ENCODE measurements around the gene STARD13.

STARD13 gene

DNA sequence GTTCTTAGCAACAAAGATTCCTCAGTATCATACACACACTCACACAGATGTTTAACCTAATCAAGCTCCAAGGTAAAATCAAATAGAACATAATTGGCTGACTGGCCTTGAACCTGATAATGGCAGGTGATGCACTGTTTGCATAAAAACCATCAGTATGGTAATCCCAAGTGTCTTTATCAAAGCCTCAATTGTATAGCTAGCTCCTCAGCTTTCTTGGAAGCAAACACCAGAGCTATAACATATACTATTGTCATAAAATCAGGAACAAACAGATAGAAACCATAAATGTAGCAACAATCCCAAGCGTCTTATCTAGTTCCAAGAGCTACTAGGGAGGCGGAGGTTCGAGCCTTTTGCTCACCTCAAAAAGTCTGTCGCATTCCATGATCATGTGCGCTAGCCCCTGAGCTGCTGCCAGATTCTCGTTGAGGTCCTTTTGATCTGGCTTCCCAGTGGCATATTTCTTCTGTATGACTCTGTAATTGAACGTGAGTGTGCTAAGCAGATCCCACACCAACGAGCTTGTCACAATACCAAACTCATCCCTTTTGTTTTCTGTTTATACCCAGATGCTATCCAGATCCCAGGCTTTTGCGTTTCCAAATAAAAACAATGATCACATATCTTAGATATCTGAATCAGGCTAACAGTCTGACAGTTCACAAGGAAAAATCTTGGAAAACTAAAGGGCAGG is 174.0 kb downstream of the STARD13 start:
- DNase-seq = no peak

DNA sequence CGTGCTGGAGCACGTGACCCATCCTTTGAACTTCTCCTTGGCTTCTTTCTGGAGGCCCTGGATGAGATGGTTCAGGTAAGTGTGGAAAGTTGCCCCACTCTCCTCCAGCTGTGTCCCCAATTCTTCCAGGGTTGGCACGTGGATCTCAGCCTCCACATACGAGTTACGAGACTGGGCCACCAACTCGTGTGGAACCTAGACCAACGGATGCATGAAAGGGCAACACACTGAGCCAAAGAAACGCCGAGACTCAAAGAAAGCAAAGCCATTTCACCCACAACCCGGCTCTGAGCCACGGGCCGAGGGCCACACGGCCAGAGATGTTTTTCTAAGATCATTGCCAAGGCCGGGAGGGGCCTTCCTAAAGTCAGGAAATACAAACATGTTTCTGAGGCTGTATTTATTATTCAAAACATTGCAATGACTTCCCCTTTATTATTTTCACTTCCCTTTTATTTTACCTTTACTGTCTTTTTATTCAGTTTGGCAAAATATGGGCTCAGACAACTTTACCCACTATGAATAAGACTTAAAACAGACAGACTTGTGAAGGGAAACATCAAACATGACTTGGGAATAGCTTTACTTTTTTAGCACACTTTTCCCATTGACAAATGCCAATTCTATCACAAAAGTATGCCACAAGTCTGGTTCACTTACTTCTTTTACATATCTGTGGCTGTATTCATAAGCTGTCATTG is 174.7 kb downstream of the STARD13 start:
- no peak for DNase-seq

DNA sequence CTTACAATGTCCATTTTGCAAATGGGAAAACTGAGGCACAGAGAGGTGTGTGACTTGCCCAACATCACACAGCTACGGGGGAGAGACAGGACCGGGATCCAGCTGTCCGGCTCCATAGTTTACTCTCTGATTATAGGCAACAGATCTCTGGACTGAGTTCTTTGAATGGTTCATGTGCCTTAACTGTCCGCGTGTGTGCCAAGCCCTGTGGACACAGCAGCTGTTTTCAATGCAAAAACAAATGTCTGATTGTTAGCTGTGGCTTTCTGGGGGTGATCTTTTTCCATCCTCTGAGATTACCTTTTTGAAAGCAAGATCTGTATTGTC is 175.2 kb downstream of the STARD13 start:
- DNase-seq = no peak

DNA sequence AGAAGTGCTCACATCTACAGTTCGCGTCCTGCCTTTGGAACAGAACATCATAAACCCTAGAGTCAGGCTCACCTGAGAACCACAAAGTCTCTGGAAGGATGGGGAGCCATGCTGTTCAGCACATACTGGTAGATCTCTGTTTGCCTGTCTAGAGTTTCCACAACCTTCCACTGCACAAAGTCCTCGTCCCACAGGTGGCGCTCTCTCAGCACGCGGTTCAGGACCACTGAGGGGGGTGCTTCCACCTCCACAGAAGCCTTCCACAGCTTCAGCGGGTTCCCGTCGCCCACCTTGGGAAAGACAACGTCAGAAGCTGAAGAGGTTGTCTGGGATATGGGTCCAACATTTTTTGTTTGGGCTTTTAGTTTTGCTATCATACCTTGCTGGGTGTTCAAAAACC is 175.8 kb downstream of the STARD13 start:
- DNase-seq = no peak

DNA sequence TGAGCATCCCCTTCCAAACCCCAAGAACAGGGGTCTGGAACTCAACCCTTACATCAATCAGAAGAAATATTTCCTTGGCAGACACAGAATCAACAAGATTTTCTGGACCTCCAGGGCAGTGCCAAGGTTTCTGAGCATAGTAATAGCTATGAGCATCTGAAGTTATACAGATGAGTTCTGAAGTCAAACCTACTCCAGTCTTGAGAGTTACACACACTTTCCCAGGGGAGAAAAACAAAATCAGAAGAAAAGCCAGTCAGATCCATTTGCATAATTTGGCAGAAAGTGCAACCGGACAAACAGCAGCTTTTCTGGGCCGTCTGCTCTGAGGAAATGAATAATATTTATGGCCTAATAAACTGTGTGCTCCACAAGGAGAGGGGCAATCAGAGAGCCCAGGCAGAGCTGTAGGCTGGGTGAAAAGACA is 176.3 kb downstream of the STARD13 start:
- DNase-seq = no peak

DNA sequence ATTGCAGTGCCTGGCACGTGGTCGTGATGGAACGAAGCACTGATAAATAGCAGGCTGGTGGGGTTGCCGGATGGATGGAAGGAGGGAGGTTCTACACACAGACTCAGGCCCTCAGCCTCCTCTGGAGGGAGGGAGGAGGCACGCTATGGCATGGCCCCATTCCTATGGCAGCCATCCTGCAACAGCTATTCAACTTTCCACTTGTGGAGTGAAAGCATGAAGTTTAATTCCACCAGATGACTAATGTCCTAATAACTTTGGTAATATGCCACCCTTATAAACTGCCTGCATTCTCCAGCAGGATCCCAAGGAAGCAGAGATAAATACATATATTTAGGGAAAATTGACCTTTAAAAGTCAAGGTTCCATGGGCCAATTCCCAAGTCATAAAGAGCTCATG is 176.9 kb downstream of the STARD13 start:
- DNase-seq = no peak

DNA sequence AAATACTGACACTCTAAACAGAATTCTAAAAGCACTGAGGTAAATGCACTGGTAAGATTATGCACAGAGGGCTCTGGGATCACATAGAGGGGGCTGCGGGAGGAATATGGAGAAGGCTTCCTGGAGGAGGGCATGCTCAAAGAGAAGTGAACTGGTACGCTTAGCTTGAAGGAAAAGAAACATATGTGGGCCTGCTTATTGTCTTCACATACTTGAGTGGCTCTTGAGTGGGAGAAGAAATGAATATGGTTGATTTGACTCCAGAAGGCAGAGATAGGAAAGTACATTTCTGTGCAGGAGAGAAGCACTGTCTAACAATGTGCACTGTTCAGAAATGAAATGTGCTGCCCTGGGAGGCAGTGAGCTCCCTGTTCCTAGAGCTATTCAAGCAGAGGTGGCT is 178.2 kb downstream of the STARD13 start:
- peak in 1 of 2 experiments; percentile 12 for DNase-seq

DNA sequence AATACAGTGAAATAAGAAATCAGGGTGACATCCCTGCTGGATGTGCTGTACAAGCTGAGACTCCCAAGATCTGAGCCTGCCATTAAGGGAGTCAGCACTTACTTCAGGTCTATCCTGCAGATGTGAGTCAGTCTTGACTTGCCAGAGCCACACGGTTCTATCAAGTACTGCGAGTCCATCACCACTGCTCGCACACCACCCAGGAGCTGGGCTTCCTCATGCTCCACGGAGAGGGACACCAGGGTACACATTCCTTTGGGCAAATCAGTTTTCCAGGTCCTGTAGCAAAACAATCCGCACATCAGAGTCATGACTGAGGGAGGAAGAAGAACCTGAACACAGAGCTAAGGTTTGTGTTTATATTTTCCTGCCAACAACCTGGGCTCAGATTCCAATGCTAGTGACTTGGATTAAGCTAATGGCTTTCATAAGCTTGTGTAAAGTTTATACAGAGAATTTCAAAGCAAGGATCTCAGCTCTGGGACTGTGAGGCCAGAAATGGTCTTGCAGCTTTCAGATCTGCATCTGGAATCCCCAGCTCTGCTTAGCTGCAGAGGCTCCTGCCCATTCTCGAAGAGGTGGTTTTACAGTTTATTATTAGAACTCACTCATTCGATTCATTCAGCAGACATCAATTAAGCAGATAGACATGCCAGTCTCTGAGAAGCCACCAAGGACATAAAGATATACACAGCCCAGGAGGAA is 178.7 kb downstream of the STARD13 start:
- no peak for DNase-seq

DNA sequence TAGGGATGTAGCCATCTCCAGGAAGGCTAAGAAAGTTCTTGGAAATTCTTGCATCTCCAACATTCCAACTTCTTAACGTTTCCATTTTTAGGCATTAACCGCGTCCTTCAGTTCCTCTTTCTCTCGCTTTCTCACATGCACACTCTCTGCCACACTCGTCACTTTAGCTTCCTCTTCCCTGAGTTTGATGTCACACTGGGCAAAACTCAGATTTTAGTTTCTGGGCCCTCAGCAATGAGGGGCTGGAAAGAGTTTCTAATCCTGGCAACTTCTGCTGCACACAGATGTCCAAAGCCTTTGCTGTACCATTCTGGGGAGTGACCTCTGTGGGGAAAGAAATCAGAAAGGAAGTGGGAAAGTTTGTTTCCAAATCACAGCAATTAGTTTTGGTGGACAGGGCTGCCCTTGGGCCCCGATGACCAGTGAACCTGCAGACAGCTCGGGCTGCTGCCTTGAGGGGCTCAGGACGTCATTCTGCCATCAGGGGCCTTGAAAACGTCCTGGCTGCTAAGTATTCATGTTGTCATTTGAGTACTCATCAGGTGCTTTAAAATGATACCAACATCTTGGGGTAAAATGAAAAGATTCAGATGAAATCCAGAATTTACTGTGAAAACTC is 180.1 kb downstream of the STARD13 start:
- DNase-seq = no peak

DNA sequence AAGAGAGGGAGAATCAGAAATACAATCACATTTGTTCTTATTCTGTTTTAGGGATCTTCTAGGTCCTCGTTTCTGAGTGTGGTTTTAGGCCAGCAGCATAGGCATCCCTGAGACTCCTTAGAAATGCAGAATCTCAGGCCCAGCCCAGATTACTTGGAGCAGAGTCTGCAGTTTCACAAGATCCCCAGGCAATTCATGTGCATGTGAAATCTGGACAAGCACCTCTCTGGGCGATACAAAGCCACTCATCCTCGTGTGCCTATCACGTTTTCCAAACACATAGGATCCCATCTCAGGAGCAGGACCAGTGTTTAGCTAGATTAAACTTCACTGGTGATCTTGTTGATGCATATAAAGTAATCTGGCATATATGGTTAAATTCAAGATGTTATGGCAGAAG is 182.1 kb downstream of the STARD13 start:
- DNase-seq = no peak

DNA sequence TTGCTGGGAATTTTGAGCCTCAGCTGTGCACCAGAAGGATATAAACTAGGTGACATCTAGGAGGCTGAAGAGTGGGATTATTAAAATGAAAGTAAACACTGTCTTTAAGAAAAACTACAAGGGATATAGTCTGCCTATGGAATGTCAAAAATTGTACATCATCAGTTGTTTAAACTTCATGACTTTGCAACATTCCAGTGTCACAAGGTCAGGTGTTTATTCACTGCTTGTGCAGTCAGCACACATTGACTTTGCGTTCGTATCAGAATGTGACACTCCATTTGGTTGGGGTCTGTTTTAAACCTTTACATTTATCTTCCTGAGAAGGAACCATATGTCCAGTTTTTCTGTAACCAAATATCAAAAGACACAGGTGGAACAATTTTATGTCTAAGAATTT is 183.7 kb downstream of the STARD13 start:
- DNase-seq = no peak

DNA sequence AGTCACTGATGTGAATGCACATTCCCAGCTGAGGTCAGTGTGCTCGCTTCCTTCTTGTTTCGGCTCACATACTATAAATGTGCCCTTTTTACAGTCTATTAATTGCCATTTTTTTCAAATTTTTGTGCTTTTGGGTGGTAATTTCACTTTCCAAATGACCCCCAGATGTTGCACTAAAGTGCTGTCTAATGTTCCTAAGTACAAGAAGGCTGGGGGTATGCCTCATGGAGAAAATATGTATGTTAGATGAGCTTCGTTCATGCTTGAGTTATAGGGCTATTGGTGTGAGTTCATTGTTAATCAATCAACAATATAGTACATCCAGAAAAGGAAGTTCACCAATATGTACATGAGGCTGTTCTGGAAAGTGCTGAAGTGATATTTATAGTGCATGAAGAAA is 184.7 kb downstream of the STARD13 start:
- DNase-seq = no peak

DNA sequence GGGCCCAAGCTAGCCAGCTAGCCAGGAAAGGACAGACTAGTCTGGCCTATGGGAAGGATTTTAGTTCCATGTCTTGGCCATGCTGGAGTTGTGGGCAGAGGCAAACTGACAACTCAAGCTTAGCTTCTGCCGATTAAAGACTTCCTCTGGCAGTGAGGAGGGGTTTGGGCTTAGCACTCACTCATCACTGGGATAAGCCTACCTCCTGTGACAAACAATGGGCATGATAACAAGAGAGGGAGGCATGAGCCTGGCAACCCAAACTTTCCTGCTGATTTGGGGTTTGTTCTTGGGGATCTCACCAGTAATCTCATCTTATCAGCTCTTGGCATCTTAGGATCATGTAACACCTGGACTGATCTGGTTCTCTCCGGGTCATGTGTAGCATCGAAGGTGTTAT is 185.7 kb downstream of the STARD13 start:
- DNase-seq = no peak

DNA sequence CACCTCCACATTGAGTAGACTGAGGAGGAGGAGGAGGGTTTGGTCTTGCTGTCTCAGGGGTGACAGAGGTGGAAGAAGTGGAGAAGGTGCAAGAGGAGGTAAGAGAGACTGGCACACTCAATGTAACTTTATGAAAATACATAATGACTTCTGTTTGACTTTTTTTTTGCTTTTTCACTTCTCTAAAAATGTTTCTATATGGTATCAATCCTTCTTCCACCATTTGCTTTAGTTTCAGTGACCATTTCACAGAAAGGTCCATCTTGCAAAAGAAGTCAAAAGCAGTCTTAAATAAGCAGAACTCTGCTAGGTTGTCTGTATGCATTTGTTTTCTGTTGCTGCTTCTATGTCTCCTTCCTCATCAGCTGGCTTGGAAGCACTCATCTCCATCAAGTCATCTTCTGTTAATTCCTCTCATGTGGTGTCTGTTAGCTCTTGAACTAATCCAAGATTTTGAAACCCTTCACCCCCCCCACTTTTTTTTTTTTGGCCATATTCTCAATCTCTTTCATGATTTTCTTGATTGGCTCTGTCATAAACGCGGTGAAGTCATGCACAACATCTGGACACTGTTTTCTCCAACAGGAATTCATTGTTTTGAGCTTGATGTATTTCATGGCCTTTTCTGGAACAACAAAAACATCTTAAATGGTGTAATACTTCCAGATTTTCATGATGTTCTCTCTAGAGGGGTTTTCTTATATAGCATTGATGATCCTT is 188.5 kb downstream of the STARD13 start:
- no peak for DNase-seq

DNA sequence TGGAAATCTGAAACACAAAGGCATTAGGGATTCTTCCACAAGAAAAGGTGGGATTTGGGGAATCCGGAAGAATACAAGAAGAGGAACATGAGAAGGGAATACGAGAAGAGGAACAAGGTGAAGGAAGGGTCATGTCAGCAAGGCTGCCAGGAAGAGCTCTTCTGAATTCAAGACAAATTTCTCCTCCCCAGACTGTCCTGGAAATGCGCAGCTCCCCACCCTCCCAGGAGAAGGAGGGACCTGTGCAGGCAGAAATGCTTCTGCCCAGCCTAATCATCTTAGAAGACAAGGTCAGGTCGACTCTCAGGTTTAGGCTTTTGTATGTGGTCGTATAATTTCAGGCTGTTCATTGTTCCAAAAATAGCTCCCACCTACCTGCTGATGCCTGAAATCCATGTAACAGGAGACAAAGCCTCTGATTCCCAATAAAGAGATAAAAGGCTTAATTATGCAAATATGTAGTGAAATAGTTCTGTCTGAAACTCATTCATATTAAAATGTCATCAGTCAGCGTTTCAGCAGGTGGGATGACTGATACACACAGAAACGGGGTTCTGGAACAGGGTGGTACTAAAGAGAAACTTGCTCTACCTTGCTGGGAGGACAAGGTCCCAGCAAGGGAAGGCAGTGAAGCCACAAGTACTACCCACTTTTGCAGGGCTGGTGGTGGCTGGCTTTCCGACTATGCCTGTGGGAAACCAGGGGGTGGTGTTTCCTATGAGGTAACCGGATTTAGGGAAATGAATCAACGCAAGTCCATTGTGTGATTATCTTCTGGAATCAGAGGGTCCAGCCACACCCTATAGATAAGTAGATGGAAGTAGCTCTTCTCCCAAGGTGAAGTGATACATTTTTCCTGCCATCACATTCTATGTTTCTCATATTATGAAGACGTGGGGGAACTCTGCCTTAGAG is 193.2 kb downstream of the STARD13 start:
- no peak for DNase-seq

DNA sequence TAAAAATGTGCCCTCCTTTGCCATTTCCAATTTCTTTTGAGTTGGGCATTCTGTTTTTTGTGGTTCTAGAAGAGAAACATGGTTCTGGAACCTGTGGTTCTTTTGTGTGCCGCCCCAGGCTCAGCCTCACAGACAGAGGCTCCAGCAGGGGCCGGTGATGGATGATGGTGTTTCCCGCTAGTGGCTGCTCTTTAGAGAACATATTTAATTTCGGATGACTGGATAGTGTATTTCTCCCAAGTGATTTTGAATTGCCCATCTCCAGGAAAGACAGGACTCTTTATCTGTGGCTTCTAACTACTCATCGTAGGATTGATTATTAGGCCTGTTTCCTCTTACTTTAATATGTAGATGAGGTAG is 194.2 kb downstream of the STARD13 start:
- no peak for DNase-seq

DNA sequence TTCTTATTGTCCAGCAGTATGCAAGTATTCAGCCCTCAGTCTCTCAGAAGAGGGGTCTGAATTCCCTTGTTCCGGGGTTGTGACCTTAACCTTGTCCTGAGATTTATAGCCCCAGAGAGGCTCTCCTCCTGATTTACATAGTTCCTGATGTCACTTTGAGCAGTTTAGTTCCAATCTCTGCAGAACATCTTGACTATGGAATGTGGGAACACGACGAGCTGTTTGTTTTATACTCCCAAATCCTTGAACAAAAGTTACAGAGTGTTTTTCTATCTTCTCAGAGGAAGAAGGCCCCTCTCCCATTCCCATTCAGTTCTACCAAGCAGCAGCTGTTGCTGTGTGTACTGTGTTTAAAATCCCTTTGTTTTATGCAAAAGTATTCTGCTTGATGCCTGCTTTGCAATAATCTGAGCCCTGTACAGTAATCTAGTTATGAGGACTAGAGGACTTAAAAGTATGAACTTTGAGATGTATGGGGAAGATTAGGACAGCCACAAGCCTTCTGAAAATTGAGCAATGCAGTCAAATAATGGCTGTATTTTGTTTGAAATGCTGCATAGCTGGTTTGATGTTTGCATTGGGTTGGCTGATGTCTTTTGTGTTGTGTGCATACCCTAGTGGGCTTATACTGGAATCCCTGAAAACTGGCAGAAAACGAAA is 194.7 kb downstream of the STARD13 start:
- DNase-seq = no peak

DNA sequence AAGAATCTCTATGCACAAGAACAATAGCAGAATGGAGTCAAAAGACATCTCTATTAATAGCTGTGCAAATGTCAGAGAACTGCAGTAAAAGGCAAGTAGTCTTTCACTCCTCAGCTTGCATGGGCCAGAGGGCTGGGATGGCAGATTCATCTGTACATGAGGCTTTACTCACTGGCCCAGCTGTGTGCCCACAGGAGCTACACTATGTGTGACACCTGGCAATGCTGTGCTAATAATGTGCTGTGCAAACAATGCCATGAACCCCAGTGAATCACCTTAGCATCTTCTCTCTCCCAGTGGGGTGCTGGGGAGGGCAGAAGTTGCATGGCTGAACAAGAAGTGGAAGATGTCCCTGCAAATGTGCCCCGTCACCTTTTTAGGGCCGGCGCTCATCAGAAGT is 196.2 kb downstream of the STARD13 start:
- no peak for DNase-seq

DNA sequence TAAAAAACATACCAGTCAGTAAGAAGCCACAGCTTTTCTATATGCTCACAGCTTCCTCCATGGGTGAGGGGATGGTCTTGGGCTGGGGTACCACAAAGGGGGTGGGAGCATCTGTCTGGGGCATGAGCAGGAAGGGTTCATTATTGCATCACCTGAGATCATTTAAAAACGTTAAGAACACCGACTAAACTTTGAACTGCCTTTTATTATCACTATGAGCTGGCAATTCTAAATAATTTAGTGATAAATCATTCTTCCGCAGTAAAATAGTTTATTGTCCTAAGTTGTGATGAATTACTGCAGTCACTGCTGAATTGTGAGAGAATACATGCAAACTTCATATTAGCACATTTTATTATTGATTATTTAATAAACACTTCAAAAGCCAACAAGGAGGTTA is 197.8 kb downstream of the STARD13 start:
- no peak for DNase-seq

DNA sequence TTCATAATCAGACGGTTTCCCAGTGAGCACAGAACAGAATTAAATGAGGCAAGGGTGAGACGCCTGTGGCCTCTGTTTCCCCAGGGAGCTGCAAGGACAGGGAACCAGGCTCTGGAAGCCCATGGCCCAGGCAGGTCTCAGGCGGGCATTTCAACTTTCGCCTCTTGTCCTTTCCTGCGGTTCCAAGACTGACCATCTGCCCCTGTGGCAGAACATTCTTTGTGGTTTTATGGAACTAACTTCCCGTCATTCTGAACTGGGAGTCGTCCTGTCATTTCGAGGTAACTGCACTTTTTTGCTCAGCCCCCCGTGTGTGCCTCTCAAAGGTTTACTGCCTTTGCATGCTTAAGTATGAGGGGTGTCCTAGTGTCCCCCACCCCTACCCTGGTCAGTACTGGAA is 198.5 kb downstream of the STARD13 start:
- no peak for DNase-seq

DNA sequence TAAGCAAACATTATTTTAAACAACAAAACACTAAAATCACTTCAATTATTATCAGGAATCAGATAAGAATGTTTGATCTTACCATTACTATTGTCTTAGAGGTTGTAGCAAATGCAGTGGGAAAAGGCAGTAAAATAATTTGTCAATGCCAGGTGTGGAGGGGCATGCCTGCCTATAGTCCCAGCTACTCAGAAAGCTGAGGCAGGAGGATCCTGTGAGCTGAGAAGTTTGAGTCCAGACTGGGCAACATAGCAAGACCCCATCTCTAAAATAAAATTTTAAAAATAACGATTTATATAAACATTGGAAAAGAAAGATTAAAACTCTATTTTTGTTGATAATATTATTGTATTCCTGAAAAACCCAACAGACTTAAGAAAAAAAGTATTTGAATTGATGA is 202.5 kb downstream of the STARD13 start:
- DNase-seq = no peak

DNA sequence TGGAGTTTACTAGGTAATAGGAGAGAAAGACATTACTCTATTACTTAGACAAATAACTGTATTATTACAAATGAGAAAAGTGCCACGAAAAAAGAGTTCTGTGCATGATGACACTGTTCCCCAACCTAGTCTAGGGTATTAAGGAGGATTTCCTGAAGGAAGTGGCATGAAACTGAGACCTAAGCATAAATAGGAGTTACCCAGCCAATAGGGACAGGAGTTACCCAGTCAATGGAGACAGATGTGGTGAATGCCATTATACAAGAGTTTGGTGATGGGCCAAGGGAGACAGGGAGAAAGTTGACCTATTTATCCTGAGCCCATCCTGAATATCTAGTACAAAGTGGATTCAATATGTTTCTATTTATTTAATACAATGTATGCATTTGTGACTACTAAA is 203.9 kb downstream of the STARD13 start:
- no peak for DNase-seq
